IPS-20b (cell line): ENCODE data around the gene CISD3.
A peak's percentile ranks its signal among the peaks of the same experiment; 100 is the strongest.

Experiments
- H3K27ac ChIP-seq: one replicate; pipeline ENCODE4 v1.5.1; 2013; ENCODE audit warnings: low read length
- H3K27me3 ChIP-seq: 2 replicates; pipeline ENCODE4 v1.6.1; 2013; ENCODE audit warnings: mild to moderate bottlenecking, low read length, inconsistent platforms; ENCODE audit not compliant: insufficient read depth
- H3K36me3 ChIP-seq: 2 replicates; pipeline ENCODE4 v1.6.1; 2013; ENCODE audit warnings: low read depth, mild to moderate bottlenecking, inconsistent platforms, low read length, moderate library complexity; ENCODE audit not compliant: insufficient read depth
- H3K4me1 ChIP-seq: 2 replicates; pipeline ENCODE4 v1.6.1; 2013; ENCODE audit warnings: mild to moderate bottlenecking, control low read depth, inconsistent platforms, low read length, moderate library complexity; ENCODE audit not compliant: insufficient read depth
- H3K4me3 ChIP-seq: 2 replicates; pipeline ENCODE4 v1.5.1; 2013; ENCODE audit warnings: mild to moderate bottlenecking, low read length, inconsistent platforms
- H3K9ac ChIP-seq: 2 replicates; pipeline ENCODE4 v1.6.1; 2013; ENCODE audit warnings: low read depth, mild to moderate bottlenecking, inconsistent platforms, low read length, moderate library complexity
- H3K9me3 ChIP-seq: 2 replicates; pipeline ENCODE4 v1.6.1; 2013; ENCODE audit warnings: mild to moderate bottlenecking, low read depth, low read length, inconsistent platforms; ENCODE audit not compliant: insufficient read depth

CISD3 gene

DNA sequence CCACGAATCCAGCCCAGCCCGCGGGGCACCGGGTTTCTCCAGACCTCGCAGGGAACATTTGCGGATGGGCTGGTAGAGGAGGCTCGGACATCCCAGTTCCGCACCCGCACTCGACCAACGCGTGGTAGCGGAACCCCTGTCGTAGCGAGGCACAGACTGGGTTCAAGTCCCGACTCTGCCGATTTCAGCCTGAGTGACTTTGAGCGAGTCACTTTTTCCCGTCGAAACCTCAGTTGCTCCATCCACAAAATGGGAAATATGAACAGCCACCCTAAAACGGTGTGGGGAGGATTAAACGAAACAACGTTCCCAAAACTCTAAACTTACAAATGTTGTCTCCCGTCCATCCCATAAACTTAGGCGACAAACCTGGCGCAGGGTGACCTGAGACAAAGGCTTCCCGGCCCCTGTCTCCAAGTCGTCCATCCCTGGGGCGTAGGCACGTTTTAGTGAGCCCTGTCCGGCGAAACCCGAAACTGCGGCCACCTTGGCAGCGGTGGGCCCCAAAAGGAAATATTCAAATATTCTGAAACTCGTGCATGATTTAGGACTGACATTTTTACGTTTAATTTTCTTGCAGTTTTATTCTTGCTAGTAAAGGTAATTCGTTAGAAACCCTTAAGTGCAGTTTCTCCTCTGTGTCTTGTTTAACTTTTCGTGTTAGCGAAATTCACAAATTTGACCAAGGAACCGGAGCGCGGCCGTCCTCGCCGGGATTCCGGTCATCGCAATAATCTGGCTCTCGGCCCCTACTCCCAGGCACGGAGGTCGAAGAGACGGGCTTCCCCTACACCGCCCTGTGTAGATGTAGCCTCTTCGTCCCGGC lies 27.0 kb upstream of the CISD3 start:
- Histone ChIP-seq H3K27ac (no peak overlapping the region), H3K4me3 (peak overlapping the region; percentile 70), H3K36me3 (no peaks in the 10 kb centered on the region), H3K27me3 (peaks cover 88% of the 10 kb centered on the region), H3K9me3 (no peaks in the 10 kb centered on the region), H3K9ac (peak overlapping the region; percentile 22; the same call in 1 of the 2 replicates), H3K4me1 (peaks cover 21% of the 10 kb centered on the region; the same call in 1 of the 2 replicates)

DNA sequence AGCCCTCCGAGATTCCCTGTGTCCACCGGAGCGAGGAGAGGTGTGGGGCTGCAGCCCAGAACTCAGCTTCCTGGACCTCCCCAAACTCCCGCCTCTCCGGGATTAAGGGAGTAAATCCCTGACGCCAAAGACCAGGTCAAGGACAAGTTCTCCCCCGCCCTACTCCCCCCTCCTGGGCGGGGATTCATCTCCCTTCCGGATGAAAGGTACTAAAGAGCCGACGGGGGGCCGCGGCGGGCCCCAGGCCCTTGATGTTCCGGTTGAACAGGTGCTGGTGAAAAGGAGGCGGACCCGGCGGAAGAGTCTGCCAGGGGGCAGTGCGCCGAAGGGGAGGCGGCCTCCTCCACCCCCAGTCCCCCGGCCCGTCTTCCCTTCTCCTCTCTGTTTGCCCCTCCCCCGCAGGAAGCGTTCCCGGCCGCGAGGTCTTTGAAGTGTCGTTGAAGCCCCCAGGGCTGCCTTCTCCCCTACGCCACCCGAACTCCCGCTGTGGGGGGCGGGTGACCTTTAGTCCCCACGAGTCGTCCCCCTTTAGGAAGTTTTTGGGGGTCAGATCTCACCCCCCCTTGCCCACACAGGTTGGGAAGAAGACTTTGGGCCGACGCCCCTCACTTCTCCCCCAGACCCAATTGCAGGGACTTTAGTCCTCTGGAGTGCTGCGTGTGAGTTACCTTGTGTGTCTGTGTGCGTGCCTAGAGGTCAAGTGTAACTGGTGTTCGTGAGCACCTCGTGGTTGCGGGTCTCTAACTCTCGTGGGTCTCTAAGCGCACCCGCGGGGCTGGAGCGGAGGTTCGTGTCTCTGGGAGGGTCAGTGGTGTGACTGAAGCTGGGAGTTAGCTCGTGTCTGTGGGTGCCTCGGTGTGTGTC lies 26.2 kb upstream of the CISD3 start:
- H3K9ac ChIP-seq = peak overlapping the region; percentile 67; the same call in 1 of the 2 replicates
- H3K4me1 ChIP-seq = peaks cover 21% of the 10 kb centered on the region; the same call in 1 of the 2 replicates
- no peaks in the 10 kb centered on the region for H3K9me3 ChIP-seq
- H3K36me3 ChIP-seq = no peaks in the 10 kb centered on the region
- no peak overlapping the region for H3K27ac ChIP-seq
- peak overlapping the region; percentile 70 for H3K4me3 ChIP-seq
- H3K27me3 ChIP-seq = peaks cover 86% of the 10 kb centered on the region

GRCh38 chr17:38704606-38705522 lies 25.3 kb upstream of the CISD3 start, which contains the start of gene MLLT6:
TSS of gene MLLT6 (plus strand) at chr17:38705273. CDS start at chr17:38705633, 360 bp downstream.
- H3K27ac ChIP-seq = no peak within 1 kb of the TSS

DNA sequence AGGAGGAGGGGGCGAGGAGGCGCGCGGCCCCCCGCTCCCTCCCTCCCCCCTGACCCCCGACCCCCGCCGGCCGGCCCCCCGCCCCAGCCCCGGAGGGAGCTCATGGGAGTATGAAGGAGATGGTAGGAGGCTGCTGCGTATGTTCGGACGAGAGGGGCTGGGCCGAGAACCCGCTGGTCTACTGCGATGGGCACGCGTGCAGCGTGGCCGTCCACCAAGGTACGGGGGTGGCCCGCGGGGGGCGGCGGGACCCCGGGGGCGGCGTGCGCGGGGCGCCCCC lies 24.7 kb upstream of the CISD3 start:
- Histone ChIP-seq H3K4me1 (peaks cover 21% of the 10 kb centered on the region; the same call in 1 of the 2 replicates), H3K36me3 (no peaks in the 10 kb centered on the region), H3K9ac (no peak overlapping the region; the same call in 1 of the 2 replicates), H3K27ac (no peak overlapping the region), H3K9me3 (no peaks in the 10 kb centered on the region), H3K4me3 (peak overlapping the region; percentile 83; the same call in 1 of the 2 replicates), H3K27me3 (peaks cover 71% of the 10 kb centered on the region)

More at GRCh38 chr17:38704606-38705522, 25.3 kb upstream of the CISD3 start, which contains the start of gene MLLT6:
- Histone ChIP-seq H3K4me1 (peaks cover 21% of the 10 kb centered on the region; the same call in 1 of the 2 replicates), H3K9me3 (no peaks in the 10 kb centered on the region), H3K9ac (peak within 1 kb of the TSS; percentile 67; the same call in 1 of the 2 replicates), H3K36me3 (no peaks in the 10 kb centered on the region), H3K4me3 (peak within 1 kb of the TSS; percentile 83), H3K27me3 (peaks cover 77% of the 10 kb centered on the region)

DNA sequence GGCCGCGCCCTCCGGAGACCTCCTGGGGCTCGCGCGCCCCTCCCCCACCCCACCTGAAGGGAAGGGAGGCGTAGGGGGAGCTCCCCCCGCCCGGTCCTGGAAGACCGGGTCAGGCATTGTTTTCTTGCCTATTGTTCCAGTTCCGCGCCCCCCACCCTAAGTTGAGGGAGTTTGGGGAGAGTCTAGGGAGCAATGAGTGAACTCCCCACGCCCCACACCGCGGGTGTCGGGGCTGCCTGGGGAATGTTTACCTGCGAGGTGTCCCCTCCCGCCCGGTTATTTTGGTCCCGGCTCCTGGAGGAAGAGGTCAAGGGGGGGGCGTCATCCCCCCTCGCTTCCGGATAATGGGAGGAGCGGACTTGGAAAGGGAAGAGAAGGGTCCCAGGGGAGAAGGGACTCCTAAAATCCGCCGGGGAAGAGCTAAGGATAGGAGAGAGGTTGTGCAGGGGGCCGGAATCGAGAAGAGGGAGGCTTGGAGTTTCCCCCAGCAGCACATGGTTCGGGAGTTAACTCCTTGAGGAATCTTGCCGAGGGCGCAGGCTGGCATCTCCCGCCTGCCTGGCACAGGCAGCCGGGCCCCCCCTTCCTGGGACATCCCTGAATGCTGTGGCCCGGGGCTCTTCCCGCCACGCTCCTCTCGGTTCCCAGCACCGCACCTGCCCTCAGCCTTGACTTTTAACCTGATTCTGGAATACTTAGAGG lies 24.2 kb upstream of the CISD3 start:
- Histone ChIP-seq H3K9me3 (no peaks in the 10 kb centered on the region), H3K36me3 (no peaks in the 10 kb centered on the region), H3K9ac (peak overlapping the region; percentile 63; the same call in 1 of the 2 replicates), H3K27me3 (peaks cover 66% of the 10 kb centered on the region), H3K27ac (no peak overlapping the region), H3K4me1 (peaks cover 21% of the 10 kb centered on the region; the same call in 1 of the 2 replicates), H3K4me3 (peak overlapping the region; percentile 83)

- H3K9ac ChIP-seq = peak overlapping the region; percentile 63; the same call in 1 of the 2 replicates
- H3K4me3 ChIP-seq = peak overlapping the region; percentile 83
- peaks cover 21% of the 10 kb centered on the region; the same call in 1 of the 2 replicates for H3K4me1 ChIP-seq
- H3K27me3 ChIP-seq = peaks cover 59% of the 10 kb centered on the region
- H3K27ac ChIP-seq = no peak overlapping the region
- no peaks in the 10 kb centered on the region for H3K36me3 ChIP-seq
- no peaks in the 10 kb centered on the region for H3K9me3 ChIP-seq
Observed at GRCh38 chr17:38706505-38707216, 23.5 kb upstream of the CISD3 start.

DNA sequence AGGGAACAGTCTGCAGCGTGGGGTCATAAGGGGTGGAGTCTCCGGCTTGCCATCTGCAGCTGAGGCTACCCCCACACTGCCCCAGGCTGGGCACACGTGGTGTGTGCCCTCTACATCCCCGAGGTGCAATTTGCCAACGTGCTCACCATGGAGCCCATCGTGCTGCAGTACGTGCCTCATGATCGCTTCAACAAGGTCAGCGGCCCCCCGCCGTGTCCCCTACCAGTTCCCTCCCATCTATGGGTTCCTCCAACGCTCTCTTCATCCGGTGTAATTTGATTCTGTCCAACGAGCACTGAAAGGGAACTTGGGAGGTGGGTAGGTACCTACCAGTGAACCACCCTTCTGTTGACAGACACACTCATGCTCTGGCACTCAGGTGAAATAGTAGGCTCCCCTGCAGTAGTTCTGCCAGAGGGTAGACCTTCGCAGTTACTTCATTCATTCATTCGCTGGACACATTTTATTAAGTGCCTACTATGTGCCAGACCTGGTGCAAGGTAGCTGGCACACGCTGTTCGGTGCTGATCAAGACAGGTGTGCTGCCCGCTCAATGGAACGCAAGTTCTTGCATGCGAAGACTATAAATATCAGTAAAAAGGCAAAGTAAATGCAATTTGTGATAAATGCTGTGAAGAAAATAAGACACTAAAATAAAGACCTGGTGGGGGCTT lies 22.3 kb upstream of the CISD3 start:
- H3K36me3 ChIP-seq = no peaks in the 10 kb centered on the region
- no peak overlapping the region for H3K4me3 ChIP-seq
- no peak overlapping the region for H3K27ac ChIP-seq
- no peaks in the 10 kb centered on the region for H3K9me3 ChIP-seq
- H3K27me3 ChIP-seq = peaks cover 48% of the 10 kb centered on the region
- H3K4me1 ChIP-seq = peaks cover 19% of the 10 kb centered on the region; the same call in 1 of the 2 replicates
- H3K9ac ChIP-seq = no peak overlapping the region

GRCh38 chr17:38709104-38709820 lies 20.9 kb upstream of the CISD3 start:
- H3K4me3 ChIP-seq = no peak overlapping the region
- H3K27ac ChIP-seq = no peak overlapping the region
- peaks cover 33% of the 10 kb centered on the region for H3K27me3 ChIP-seq
- H3K9ac ChIP-seq = no peak overlapping the region
- H3K9me3 ChIP-seq = no peaks in the 10 kb centered on the region
- H3K36me3 ChIP-seq = peaks cover 6% of the 10 kb centered on the region
- peaks cover 14% of the 10 kb centered on the region; the same call in 1 of the 2 replicates for H3K4me1 ChIP-seq

DNA sequence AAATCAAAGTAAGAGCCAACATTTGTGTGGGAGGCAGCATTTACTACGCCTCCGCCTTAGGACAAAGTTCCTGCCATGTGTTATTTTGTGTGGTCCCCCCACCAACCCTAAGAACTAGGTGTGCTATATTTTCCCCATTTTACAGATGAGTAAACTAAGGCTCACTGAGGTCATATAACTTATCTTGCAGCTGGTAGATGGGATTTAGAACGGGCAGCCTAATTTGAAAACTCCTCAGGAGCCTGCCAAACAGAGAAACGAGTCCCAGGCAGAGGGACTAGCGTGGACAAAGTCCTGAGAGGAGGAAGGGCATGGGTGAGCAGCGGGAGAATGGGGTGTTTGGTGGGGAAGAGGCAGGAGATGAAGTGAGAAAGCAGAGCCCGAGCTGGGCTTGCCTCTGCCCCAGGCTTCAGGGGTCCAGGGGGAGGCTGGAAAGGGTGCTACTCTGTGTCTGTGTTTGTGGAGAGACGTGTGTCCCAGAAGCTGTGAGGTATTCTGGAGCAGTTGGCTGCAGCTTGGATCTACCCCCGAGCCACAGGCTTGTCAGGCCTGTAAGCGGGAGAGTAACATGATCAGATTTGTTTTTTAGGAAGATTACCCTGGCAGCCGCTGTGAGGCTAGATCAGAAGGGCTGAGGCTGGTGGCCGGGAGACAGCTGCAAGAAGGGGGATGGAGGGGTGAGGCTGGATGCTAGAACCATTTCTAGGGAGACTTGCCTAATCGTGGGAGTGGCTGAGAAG lies 20.1 kb upstream of the CISD3 start:
- H3K9ac ChIP-seq = no peak overlapping the region
- no peak overlapping the region for H3K27ac ChIP-seq
- H3K36me3 ChIP-seq = peaks cover 6% of the 10 kb centered on the region
- peaks cover 18% of the 10 kb centered on the region; the same call in 1 of the 2 replicates for H3K4me1 ChIP-seq
- H3K27me3 ChIP-seq = peaks cover 28% of the 10 kb centered on the region
- H3K4me3 ChIP-seq = no peak overlapping the region
- H3K9me3 ChIP-seq = no peaks in the 10 kb centered on the region
